C4-2B (cell line): Measurements from ENCODE around the gene GALNTL6.

Experiments used
- ZFX ChIP-seq: fragments of 450-650 bp; IDR thresholded peaks from 2 replicates; pipeline ENCODE4 v1.6.1; 2017
- TF ChIP-seq, protein P1 (sequence below): fragments of 450-650 bp; conservative IDR thresholded peaks from 2 replicates; pipeline ENCODE4 v1.5.1; 2017; ENCODE audit warnings: mild to moderate bottlenecking

DNA sequence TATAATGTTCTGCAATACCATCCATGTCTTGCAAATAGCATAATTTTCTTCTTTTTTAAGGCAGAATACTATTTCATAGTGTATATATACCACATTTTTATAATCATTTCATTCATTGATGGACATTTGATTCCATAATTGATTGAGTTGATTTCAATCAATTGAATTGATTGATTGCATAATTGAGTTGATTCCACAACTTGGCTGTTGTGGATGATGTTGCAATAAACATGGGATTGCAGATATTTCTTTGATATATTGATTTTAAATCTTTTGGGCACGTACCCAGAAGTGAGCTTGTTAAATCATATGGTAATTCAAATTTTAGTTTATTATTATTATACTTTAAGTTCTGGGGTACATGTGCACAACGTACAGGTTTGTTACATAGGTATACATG, 232.8 kb downstream of the GALNTL6 start:
- TF ChIP-seq, protein P1, sequence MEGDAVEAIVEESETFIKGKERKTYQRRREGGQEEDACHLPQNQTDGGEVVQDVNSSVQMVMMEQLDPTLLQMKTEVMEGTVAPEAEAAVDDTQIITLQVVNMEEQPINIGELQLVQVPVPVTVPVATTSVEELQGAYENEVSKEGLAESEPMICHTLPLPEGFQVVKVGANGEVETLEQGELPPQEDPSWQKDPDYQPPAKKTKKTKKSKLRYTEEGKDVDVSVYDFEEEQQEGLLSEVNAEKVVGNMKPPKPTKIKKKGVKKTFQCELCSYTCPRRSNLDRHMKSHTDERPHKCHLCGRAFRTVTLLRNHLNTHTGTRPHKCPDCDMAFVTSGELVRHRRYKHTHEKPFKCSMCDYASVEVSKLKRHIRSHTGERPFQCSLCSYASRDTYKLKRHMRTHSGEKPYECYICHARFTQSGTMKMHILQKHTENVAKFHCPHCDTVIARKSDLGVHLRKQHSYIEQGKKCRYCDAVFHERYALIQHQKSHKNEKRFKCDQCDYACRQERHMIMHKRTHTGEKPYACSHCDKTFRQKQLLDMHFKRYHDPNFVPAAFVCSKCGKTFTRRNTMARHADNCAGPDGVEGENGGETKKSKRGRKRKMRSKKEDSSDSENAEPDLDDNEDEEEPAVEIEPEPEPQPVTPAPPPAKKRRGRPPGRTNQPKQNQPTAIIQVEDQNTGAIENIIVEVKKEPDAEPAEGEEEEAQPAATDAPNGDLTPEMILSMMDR, result no peak
- TF ChIP-seq ZFX, result no peak
